Epidermal melanocyte (primary cell): ENCODE measurements around the gene PAM.

Experiments
- DNase-seq: peaks from one replicate; pipeline ENCODE4 v3.0.0; 2011; ENCODE audit warnings: low spot score; ENCODE audit not compliant: insufficient read length

Gene PAM

DNA sequence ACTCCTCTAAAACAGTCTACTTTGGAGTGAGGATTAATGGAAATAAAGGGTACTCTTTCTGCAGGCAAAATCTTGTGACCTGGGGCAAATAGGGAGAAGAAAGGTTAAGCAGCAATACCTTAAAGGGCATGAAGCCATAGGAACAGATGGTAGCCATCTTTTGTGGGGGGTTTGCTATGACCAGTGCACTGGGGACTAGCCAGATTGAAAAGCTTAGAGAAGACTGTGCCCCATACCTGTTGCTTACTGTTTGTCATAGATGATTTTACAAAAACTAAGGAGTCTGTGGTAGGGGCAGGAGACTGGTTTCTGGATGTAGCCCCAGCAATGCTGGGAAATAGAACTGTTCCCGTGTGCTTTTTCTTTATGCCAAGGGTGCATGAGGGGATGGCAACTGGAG, 58.6 kb downstream of the PAM start:
- DNase-seq: no peak

DNA sequence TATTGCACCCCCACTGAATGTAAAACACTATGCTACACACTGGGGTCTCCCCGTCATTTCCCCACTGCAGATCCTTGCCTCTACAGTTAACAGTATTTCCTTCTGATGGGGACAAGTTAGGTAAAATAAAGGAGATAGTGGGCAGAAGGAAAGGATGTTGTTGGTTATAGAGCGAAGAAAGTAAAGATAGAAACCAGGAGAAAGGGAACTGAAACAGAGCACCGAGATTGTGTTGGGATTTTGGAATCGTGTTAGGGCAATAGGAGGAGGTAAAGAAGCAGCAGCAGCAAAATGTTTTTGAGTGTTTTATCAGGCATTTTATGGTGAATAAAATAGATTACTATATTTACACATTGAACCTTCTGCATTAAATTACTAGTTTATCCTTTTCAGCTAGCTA, 60.0 kb downstream of the PAM start:
- DNase-seq: no peak

GRCh38 chr5:102815540-102816332, 60.6 kb downstream of the PAM start:
- no peak for DNase-seq

- no peak for DNase-seq
Observed at GRCh38 chr5:102818345-102818744, 63.2 kb downstream of the PAM start.

DNA sequence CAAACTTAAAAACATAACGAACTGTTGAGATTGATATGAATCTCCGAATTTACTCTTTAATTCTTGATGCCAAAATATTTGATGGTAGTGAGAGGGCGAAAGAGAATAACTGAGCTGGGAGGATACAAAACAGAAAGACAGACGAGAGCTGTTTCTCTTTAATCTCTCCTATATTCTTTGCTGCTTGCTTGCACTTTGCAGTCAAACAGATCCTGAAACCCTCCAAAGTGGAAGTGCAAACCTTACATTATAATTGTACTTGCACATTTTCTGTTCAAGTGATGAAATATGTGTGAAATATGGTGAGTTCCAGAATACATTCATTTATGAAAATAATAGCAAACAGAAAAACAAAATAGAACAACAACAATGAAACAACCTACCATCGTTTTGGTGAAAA, 63.8 kb downstream of the PAM start:
- DNase-seq: no peak

DNA sequence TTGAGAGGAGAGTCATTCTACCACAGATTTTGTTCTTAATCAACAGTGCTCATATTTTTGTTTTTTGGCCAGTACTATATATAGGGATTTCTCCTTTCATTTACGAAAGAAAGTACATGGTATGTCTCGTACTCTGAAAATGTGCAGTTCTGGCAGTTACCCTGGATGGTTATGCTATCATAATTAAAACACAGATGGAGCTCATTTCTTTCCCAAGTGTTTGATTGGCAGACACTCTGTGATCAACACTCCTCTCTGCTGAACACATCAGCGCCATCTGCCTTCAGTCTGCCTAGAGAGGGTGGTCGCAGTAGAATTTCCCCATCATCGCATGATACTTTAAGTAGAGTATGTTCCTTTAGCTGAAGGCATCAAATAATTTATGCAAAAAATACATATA, 64.5 kb downstream of the PAM start:
- DNase-seq: no peak

DNA sequence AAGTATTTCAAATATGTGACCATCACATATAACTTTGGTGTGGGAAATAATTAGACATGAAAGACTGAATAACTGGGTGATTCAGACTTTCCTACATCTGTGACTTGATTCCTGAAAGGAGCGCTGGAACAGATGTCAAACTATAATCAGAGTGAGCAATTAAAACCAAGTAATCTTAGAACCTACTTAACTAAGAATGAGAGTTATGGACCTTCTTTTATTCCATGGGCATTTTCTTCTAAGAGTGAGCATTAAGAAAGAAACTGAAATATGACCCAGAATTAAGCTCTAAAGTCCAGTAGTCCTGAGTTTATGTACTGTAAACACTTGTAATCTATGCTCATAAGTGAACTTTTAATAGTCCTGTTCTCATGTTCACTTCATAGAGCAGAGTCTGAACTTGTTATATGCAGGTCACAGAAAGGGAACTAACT, 68.4 kb downstream of the PAM start:
- no peak for DNase-seq

DNA sequence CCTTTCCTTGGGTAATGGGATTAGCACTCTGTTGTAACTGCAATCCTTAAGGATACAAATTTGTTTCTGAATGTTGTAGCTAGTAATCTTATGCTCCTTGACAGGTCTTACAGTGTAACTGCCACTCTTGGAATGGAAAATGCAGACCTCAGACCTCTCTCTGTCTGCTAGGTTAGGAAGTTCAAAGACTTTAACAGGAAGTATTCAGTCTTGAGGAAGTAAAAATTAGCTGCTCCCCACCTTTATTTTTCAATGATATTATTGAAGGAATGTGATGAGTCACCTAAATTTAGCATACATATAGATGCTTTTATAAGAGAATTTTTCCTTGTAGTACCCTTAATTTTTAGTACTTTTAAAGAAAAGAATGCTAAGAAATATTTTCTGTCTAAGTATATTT, 71.5 kb downstream of the PAM start:
- DNase-seq: no peak

- no peak for DNase-seq
Observed at GRCh38 chr5:102830241-102830640, 75.1 kb downstream of the PAM start.

DNA sequence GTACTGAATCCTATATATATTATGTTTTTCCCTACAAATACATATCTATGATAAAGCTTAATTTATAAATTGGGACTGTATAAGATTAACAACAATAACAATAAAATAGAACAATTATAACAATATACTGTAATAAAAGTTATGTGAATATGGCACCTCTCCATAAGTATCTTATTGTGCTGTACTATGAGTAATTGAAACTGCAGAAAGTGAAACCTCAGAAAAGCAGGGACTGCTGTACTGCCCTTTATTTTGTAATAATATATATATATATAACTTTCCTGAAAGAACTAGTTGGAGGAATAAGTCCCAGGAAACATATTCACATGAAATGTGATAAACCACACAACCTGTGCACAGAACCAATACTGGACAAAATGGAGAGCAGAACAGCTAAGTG, 77.3 kb downstream of the PAM start:
- no peak for DNase-seq

DNA sequence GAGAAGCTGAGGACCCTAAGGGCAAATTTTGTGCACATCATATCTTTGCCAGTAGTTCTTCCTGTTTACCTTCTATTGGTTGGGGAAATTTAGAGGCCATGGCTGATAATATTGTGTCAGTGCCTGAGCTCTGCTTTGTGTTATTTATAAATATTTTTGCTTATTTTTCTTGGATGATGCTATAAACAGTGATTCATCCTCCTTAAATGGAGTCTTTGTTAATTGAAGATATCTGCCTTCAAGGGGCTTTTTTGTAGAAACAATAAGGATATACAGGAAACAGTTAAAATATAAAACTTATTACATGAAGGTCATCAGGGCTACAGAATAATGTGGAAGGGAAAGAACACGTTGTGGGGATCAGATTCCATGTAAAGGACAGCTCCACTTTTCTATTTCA, 78.0 kb downstream of the PAM start:
- DNase-seq: no peak

- no peak for DNase-seq
Observed at GRCh38 chr5:102834438-102834964, 79.4 kb downstream of the PAM start.

DNA sequence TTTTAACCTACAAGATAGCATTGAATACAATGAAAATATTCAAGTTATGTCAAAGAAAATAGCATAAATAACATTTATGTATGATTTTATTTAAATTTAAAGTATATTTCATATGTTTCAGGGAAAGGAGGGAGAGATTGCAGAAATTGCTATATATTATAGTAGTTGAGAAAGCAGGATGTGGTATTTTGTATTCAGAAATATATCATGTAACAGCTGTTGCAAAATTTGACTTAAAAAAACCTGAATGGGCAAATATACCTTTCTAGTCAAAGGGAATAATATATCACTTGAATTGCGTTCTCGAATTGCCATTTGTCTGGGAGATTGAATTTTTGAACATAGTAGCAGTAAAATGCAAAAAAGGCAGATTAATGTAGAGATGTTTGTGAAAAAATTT, 80.6 kb downstream of the PAM start:
- DNase-seq: no peak

DNA sequence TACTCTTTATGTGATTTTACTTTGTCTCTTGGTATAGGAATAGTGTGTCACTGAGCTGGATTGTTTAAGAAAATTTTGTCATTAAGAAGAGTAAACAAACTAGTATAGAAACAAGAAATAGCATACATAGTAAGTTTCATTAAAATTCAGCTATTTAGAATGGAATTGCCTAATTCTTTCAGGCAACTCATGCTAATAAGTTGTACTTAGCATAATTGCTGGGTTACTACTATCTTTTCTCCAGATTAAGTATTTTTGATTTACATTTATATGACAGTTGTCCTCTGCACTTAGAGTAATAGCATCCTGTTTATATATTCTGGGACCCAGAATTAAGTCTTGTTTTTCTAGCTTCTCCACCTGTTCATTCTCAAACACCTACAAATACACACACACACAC, 85.9 kb downstream of the PAM start:
- DNase-seq: no peak

DNA sequence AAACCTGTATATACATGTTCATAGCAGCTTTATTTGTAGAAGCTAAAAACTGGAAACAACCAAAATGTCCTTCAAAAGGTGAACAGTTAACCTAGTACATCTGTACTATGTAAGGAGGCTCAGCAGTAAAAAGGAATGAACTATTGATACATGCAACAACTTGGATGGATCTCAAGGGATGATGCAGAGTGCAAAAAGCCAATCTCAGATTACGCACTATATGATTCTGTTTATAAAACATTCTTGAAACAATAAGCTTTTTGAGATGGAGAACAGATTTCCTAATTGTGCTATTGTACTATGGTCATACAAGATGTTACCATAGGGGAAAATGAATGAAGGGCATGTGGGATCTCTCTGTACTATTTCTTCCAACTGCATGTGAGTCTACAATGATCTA, 88.9 kb downstream of the PAM start:
- no peak for DNase-seq

- no peak for DNase-seq
Observed at GRCh38 chr5:102845041-102845440, 89.9 kb downstream of the PAM start.

- DNase-seq: no peak
Observed at GRCh38 chr5:102850503-102850902, 95.4 kb downstream of the PAM start.

- no peak for DNase-seq
Observed at GRCh38 chr5:102853680-102854079, 98.6 kb downstream of the PAM start.

GRCh38 chr5:102855681-102856388, 100.7 kb downstream of the PAM start:
- no peak for DNase-seq

DNA sequence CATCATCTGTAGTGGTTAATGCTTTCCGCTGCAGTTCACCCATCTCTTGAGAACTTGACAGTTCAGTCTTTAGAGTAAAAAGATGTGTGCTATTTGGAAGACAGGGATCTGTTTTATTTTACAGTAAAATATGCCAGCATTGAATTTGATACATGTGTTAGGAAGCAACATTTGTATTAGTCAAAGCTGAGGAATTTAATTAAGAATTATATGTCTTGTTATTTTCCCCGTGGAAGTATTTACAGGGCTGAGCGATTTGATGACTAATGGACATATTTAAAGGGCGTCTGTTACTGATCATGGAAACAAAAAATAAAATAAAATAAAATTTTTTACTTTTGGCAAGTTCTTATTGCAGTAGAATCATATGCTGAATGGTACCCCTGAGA, 101.3 kb downstream of the PAM start:
- no peak for DNase-seq

GRCh38 chr5:102857076-102857818, 102.1 kb downstream of the PAM start:
- no peak for DNase-seq

DNA sequence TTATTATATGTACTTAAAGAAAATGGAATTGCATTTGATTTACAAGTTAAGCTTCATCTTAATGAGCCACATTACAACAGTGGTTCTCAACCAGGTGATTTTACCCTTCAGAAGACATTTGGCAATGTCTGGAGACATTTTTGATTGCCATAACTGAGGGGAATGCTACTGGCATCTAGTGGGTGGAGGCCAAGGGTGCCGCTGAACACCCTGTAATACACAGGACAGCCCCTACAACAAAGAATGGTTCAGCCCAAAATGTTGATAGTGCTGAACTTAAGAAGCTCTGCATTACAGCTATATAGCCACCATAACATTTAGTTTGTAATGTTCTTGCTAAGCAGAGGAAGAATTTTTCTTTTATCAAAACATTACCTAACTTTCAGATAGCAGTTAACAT, 103.1 kb downstream of the PAM start:
- DNase-seq: no peak
